Erythroblast (primary cell): Measurements from ENCODE around the gene RAB11FIP4.

Experiments
- GATA1 ChIP-seq: IDR thresholded peaks from 2 replicates; pipeline ENCODE4 v1.6.1; 2011; ENCODE audit warnings: low read depth, mild to moderate bottlenecking, control low read depth, low read length, moderate library complexity
- POLR2A ChIP-seq: IDR thresholded peaks from 2 replicates; pipeline ENCODE4 v1.6.1; 2011; ENCODE audit warnings: mild to moderate bottlenecking, low read length

- no peak for TF ChIP-seq POLR2A
- no peak for TF ChIP-seq GATA1
Measured at GRCh38 chr17:31495022-31495885, 103.8 kb downstream of the RAB11FIP4 start.
